Measurements from ENCODE around the gene FCRL5. TPM values are rescaled to one million over a fixed set of nuclear protein-coding genes. Genes with fewer than 3 reads are reported as not detected.
A peak's percentile ranks its signal among the peaks of the same experiment; 100 is the strongest.

The FCRL5 gene
- total RNA-seq, 2 donors from 2014 or later = 1.1 TPM; not detected in 1

DNA sequence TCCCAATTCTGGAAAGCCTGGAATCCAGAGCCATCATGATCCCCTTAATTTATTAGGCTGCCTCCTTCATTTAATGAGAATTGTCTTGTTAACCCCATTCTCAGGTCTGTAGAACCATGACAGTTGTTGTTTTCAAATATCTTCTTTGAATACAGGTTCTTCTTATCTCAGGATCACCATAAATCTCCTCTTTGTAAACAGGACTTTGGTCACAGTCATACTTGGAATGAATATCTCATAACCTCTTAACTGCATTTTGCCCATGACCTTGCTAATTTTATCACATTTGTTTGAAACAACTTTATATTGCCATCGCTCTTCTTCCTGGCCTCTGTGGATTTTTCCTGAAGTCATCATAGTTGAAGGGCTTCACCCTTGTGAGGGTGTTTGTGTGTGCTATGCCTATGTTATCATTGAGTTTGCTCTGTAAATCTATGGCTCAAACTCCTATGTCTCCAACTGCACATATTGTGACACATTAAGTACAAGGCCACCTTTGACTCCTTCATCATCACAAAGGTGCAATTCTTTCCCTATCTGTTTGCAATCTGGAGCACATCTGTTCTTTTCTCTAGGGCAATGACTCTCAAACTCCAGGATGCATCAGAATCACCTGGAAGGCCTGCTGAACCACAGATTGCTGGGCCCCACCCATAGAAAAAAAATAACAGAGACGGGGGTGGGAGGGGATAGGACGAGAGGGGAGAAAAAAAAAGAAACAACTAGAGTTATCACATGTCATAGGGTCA is 54.2 kb downstream of the FCRL5 start:
- Histone ChIP-seq H3K27ac (ENCODE audit: low read depth, low read length) (no peak overlapping the region), H3K9me3 (ENCODE audit: control insufficient read depth, low read length) (peaks cover 9% of the 10 kb centered on the region)
- WGBS, 2 experiments (ENCODE audit: insufficient coverage in 1 of 2, insufficient read length in 1 of 2) = 92% methylated on average over 3 of the region's 3 CpGs; no CpG with 5 or more reads in 1 of the 2 experiments

DNA sequence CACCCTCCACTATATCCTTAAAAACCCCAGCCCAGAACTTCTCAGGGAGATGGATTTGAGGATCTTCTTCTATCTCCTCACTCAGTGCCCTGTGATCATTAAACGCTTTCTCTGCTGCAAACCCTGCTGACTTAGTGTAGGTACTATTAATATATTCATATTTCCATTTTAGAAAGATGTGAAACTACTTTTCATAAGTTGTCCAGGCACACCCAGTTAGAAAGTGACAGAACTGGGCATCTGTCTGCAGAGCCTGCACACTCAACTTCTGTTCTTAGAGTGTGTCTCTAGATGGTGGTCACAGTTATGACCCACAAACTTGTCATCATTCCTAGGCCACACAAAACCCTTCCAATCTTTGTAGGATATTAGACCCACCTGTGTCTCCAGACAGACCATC is 55.0 kb downstream of the FCRL5 start:
- Mint-ChIP-seq H3K9me3 (peaks cover 3% of the 10 kb centered on the region), H3K4me1 (peaks cover 10% of the 10 kb centered on the region), H3K36me3 (ENCODE audit: low read depth) (no peaks in the 10 kb centered on the region), H3K4me3 (no peak overlapping the region), H3K27me3 (ENCODE audit: insufficient read depth) (no peaks in the 10 kb centered on the region), H3K27ac (no peak overlapping the region)
- Histone ChIP-seq H3K27ac (ENCODE audit: low read depth, low read length) (no peak overlapping the region), H3K9me3 (ENCODE audit: control insufficient read depth, low read length) (peaks cover 2% of the 10 kb centered on the region), H3K9ac (ENCODE audit: extremely low read depth, low read length, poor library complexity, severe bottlenecking) (no peak overlapping the region), H3K27me3 (ENCODE audit: control insufficient read depth, insufficient read depth, low read length, poor library complexity, severe bottlenecking) (no peaks in the 10 kb centered on the region), H3K4me1 (ENCODE audit: control insufficient read depth, insufficient read depth, low read length) (no peaks in the 10 kb centered on the region), H3K36me3 (ENCODE audit: control insufficient read depth, insufficient read depth, low read length) (no peaks in the 10 kb centered on the region), H3K4me3 (ENCODE audit: low read length) (no peak overlapping the region)
- no peak for TF ChIP-seq CTCF (conservative IDR thresholded peaks at IDR 0.05)
- DNase-seq = no peak
- no CpG with 5 or more reads among the region's 1 CpG for WGBS, 2 experiments (ENCODE audit: insufficient coverage in 1 of 2, insufficient read length in 1 of 2)

More for the DNA sequence above, 54.2 kb downstream of the FCRL5 start:
- TF ChIP-seq CTCF (conservative IDR thresholded peaks at IDR 0.05) = no peak
- H3K27ac Mint-ChIP-seq = no peak overlapping the region
- no peaks in the 10 kb centered on the region for H3K4me1 ChIP-seq (ENCODE audit: control insufficient read depth, insufficient read depth, low read length)
- H3K9ac ChIP-seq (ENCODE audit: extremely low read depth, low read length, poor library complexity, severe bottlenecking) = no peak overlapping the region
- H3K4me1 Mint-ChIP-seq = peaks cover 10% of the 10 kb centered on the region
- peaks cover 3% of the 10 kb centered on the region for H3K9me3 Mint-ChIP-seq
- H3K4me3 ChIP-seq (ENCODE audit: low read length) = no peak overlapping the region
- H3K4me3 Mint-ChIP-seq = no peak overlapping the region
- H3K36me3 Mint-ChIP-seq (ENCODE audit: low read depth) = no peaks in the 10 kb centered on the region
- no peaks in the 10 kb centered on the region for H3K27me3 Mint-ChIP-seq (ENCODE audit: insufficient read depth)
- no peaks in the 10 kb centered on the region for H3K36me3 ChIP-seq (ENCODE audit: control insufficient read depth, insufficient read depth, low read length)
- no peaks in the 10 kb centered on the region for H3K27me3 ChIP-seq (ENCODE audit: control insufficient read depth, insufficient read depth, low read length, poor library complexity, severe bottlenecking)
- no peak for DNase-seq

- H3K27me3 ChIP-seq (ENCODE audit: control insufficient read depth, insufficient read depth, low read length, poor library complexity, severe bottlenecking) = no peaks in the 10 kb centered on the region
- no peaks in the 10 kb centered on the region for H3K36me3 ChIP-seq (ENCODE audit: control insufficient read depth, insufficient read depth, low read length)
- Mint-ChIP-seq H3K36me3 (ENCODE audit: low read depth) (no peaks in the 10 kb centered on the region), H3K27me3 (ENCODE audit: insufficient read depth) (peaks cover 7% of the 10 kb centered on the region), H3K4me1 (peaks cover 4% of the 10 kb centered on the region), H3K27ac (no peak overlapping the region), H3K4me3 (no peak overlapping the region), H3K9me3 (no peaks in the 10 kb centered on the region)
- no peak overlapping the region for H3K27ac ChIP-seq (ENCODE audit: low read depth, low read length)
- WGBS, 2 experiments (ENCODE audit: insufficient coverage in 1 of 2, insufficient read length in 1 of 2) = 0 to 18% methylated on average over 3 to 5 of the region's 5 CpGs
- DNase-seq = peak; percentile 82
- TF ChIP-seq CTCF (conservative IDR thresholded peaks at IDR 0.05) = peak; percentile 89
- no peak overlapping the region for H3K4me3 ChIP-seq (ENCODE audit: low read length)
- H3K4me1 ChIP-seq (ENCODE audit: control insufficient read depth, insufficient read depth, low read length) = no peaks in the 10 kb centered on the region
- no peak overlapping the region for H3K9ac ChIP-seq (ENCODE audit: extremely low read depth, low read length, poor library complexity, severe bottlenecking)
- H3K9me3 ChIP-seq (ENCODE audit: control insufficient read depth, low read length) = no peaks in the 10 kb centered on the region
Observed at GRCh38 chr1:157496121-157496526, 56.2 kb downstream of the FCRL5 start.
